ENCODE data around the gene A1CF.
"Not testable (repeated sequence)": the region's sequence is repeated elsewhere in the genome, so short reads cannot be mapped to it uniquely, and the experiment has no call there.

Gene A1CF, protein sequence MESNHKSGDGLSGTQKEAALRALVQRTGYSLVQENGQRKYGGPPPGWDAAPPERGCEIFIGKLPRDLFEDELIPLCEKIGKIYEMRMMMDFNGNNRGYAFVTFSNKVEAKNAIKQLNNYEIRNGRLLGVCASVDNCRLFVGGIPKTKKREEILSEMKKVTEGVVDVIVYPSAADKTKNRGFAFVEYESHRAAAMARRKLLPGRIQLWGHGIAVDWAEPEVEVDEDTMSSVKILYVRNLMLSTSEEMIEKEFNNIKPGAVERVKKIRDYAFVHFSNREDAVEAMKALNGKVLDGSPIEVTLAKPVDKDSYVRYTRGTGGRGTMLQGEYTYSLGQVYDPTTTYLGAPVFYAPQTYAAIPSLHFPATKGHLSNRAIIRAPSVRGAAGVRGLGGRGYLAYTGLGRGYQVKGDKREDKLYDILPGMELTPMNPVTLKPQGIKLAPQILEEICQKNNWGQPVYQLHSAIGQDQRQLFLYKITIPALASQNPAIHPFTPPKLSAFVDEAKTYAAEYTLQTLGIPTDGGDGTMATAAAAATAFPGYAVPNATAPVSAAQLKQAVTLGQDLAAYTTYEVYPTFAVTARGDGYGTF

GRCh38 chr10:50885097-50885859 lies at the start of gene A1CF:
A1CF (minus strand) TSS chr10:50885627; CDS start chr10:50859940, 25,687 bp downstream.
- no peak for DNase-seq

GRCh38 chr10:50931948-50932431 lies 46.6 kb upstream of the A1CF start:
- DNase-seq, result no peak

- no peak for DNase-seq
Measured at GRCh38 chr10:50929670-50930069, 44.2 kb upstream of the A1CF start.

- no peak for DNase-seq
Measured at GRCh38 chr10:50928190-50928552, 42.7 kb upstream of the A1CF start.

GRCh38 chr10:50927522-50928189 lies 42.2 kb upstream of the A1CF start:
- no peak for DNase-seq

- DNase-seq, result not testable (repeated sequence)
Measured at GRCh38 chr10:50923471-50923870, 38.0 kb upstream of the A1CF start.

- no peak for DNase-seq
Measured at GRCh38 chr10:50919010-50919409, 33.6 kb upstream of the A1CF start.

DNA sequence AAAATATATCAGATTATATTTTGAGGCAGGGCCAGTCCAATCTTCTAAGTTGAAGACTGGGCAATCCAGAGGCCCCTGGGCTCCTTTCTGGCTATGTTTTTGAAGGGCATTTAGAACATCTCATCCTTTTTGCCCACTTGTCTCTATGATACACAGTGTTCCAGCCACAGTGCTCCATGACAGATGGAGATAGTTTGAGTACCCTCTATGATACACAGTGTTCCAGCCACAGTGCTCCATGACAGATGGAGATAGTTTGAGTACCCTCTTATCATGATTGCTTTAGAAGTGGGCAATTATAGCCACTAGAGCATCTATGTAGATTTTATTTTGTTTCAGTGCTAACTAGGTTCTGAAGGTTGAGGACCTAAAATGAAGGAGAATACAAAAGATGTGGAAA lies 33.1 kb upstream of the A1CF start:
- DNase-seq, result no peak

- DNase-seq, result no peak
Measured at GRCh38 chr10:50917486-50917885, 32.1 kb upstream of the A1CF start.

DNA sequence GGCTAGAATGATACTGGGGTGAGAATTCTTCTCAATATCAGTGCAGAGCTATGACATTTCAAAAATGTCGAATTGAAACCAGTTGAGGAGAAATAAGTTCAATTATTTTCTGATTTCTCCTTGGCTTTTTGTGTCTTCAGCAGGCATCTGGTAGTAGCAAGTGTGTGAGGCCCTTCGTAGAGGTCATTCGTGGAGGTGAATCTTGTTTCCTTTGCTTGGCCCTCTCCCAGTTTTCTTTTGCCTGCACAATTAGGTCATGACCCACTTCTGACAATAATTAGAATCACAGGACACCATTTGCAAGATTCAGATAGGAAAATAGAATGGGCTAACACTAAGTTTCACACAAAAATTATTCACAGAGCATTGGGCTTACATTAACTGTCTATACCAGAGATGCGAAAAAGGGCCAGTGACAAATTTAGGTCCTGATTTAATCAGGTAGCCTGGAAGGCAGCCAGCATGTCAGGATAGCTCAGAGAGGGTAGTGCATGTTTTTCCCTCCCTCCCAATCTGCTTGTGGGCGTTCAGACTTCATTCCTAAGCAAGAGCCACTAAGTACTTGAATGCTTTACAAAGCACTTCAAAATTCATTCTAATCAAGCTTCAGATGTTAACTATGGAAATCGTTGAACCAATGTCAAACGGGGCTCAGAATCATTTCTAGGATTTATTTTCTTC lies 24.0 kb upstream of the A1CF start:
- DNase-seq, result no peak

- no peak for DNase-seq
Measured at GRCh38 chr10:50908366-50908765, 22.9 kb upstream of the A1CF start.

- DNase-seq, result not testable (repeated sequence)
Measured at GRCh38 chr10:50905797-50906196, 20.4 kb upstream of the A1CF start.

- no peak for DNase-seq
Measured at GRCh38 chr10:50896721-50897120, 11.3 kb upstream of the A1CF start.

- DNase-seq, result no peak
Measured at GRCh38 chr10:50894312-50894711, 8.9 kb upstream of the A1CF start.

- DNase-seq, result no peak
Measured at GRCh38 chr10:50892467-50892866, 7.0 kb upstream of the A1CF start.

- no peak for DNase-seq
Measured at GRCh38 chr10:50884302-50884701, 1.1 kb downstream of the A1CF start.

DNA sequence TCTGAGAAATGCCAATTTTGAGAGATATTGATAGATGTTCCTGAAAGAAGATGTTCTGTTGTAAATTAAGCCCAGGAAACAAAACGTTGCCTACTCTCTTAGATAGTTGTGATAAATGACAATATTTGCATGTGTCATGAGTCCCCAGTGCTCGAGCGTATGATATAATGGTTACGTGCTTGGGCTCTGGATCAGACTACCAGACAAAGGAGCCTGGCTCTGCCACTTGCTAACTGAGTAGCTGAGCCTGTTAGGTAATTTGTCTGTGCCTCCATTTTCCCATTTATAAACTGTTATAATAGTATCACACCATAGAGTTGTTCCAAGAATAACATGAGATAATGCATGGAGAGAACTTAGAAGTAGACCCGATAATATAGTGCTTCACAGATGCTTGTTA lies 1.8 kb downstream of the A1CF start:
- DNase-seq, result no peak

GRCh38 chr10:50882540-50882983 lies 2.9 kb downstream of the A1CF start:
- DNase-seq, result no peak

DNA sequence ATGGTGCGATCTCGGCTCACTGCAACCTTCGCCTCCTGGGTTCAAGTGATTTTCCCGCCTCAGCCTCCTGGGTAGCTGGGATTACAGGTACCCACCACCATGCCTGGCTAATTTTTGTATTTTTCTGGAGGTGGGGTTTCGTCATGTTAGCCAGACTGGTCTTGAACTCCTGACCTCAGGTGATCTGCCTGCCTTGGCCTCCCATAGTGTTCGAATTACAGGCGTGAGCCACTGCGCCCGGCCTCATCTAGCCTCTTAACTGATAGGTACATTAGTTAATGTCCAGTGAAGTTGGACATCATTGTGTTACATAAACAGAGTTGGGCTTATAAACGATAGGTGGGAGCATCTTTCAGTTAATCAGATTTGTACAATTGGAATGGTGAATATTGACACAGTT lies 4.4 kb downstream of the A1CF start:
- DNase-seq, result not testable (repeated sequence)

- no peak for DNase-seq
Measured at GRCh38 chr10:50876429-50876828, 9.0 kb downstream of the A1CF start.

- DNase-seq, result no peak
Measured at GRCh38 chr10:50874723-50875122, 10.7 kb downstream of the A1CF start.

GRCh38 chr10:50866317-50866716 lies 19.1 kb downstream of the A1CF start:
- DNase-seq, result no peak

DNA sequence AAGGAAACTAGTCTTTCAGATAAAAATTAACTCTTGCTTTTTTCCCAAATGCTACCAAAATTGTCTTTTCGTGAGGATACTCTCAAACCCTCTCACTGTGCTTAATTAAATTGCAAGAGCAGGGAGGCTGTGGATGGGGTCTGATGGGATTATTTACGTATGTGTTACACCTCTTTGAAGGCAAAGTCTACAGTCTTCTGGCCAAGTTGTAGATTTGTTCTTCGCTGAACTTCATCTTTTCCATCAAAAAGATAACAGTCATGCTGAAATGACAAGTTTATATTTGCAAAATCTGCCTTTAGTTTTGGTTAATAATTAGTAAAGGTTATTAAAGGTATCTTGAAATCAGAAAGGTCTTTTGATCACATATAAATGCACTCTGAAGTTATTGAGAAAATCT lies 22.7 kb downstream of the A1CF start:
- DNase-seq, result no peak

Measured in NCI-H1048 (cell line).